IgD-negative memory B cell (primary cell): ENCODE measurements around the gene MPZL1. TPM values are rescaled to one million over a fixed set of nuclear protein-coding genes. Genes with fewer than 3 reads are reported as not detected.
"Not testable (repeated sequence)": the region's sequence is repeated elsewhere in the genome, so short reads cannot be mapped to it uniquely, and the experiment has no call there.

ENCODE experiments used
- H3K27ac Mint-ChIP-seq, 3 donors: one replicate each; pipeline ENCODE4 v1.8.0; 2020 to 2022; ENCODE audit warnings: mild to moderate bottlenecking in 3 of 3, mixed read lengths in 3 of 3, moderate library complexity in 1 of 3
- H3K27me3 Mint-ChIP-seq: one replicate; pipeline ENCODE4 v1.8.0; 2021; ENCODE audit warnings: mixed read lengths
- H3K36me3 Mint-ChIP-seq: one replicate; pipeline ENCODE4 v1.8.0; 2020; ENCODE audit warnings: mild to moderate bottlenecking, mixed read lengths
- H3K4me1 Mint-ChIP-seq, 3 donors: one replicate each; pipeline ENCODE4 v1.8.0; 2020 to 2022; ENCODE audit warnings: mixed read lengths in 3 of 3, mild to moderate bottlenecking in 1 of 3
- H3K4me3 Mint-ChIP-seq, 4 donors: one replicate each; pipeline ENCODE4 v1.8.0; 2020 to 2022; ENCODE audit warnings: mild to moderate bottlenecking in 4 of 4, mixed read lengths in 4 of 4, moderate library complexity in 3 of 4
- H3K9me3 Mint-ChIP-seq, 3 donors: one replicate each; pipeline ENCODE4 v1.8.0; 2020 to 2021; ENCODE audit warnings: mixed read lengths in 3 of 3, mild to moderate bottlenecking in 1 of 3
- polyA plus RNA-seq: library from polyadenylated mRNA; unstranded; fragments of 300-500 nt; fragmentation: Illumina TruSeq; gene quantifications from one replicate; pipeline ENCODE4 v1.2.3, GENCODE V29; 2021

The MPZL1 gene
- polyA plus RNA-seq, 1 donor from 2014 or later = 33.8 TPM

GRCh38 chr1:167824163-167824794, 102.5 kb downstream of the MPZL1 start:
- peaks cover 0 to 4% (median 0%) of the 10 kb centered on the region in 3 donors for H3K4me1 Mint-ChIP-seq
- H3K36me3 Mint-ChIP-seq = no peaks in the 10 kb centered on the region
- H3K27ac Mint-ChIP-seq = no peak overlapping the region
- H3K4me3 Mint-ChIP-seq = no peak overlapping the region
- H3K27me3 Mint-ChIP-seq = peaks cover 20% of the 10 kb centered on the region
- no peaks in the 10 kb centered on the region for H3K9me3 Mint-ChIP-seq

GRCh38 chr1:167825419-167826079, 103.8 kb downstream of the MPZL1 start:
- Mint-ChIP-seq H3K27me3 (peaks cover 14% of the 10 kb centered on the region), H3K27ac (no peak overlapping the region), H3K36me3 (no peaks in the 10 kb centered on the region), H3K4me3 (no peak overlapping the region), H3K4me1 (no peaks in the 10 kb centered on the region), H3K9me3 (no peaks in the 10 kb centered on the region)

- H3K27ac Mint-ChIP-seq = no peak overlapping the region
- H3K27me3 Mint-ChIP-seq = peaks cover 11% of the 10 kb centered on the region
- no peak overlapping the region for H3K4me3 Mint-ChIP-seq
- no peaks in the 10 kb centered on the region for H3K9me3 Mint-ChIP-seq
- H3K4me1 Mint-ChIP-seq = no peaks in the 10 kb centered on the region
- no peaks in the 10 kb centered on the region for H3K36me3 Mint-ChIP-seq
Observed at GRCh38 chr1:167826127-167826526, 104.3 kb downstream of the MPZL1 start.

- Mint-ChIP-seq H3K27me3 (no peaks in the 10 kb centered on the region), H3K4me3 (no peak overlapping the region), H3K9me3 (no peaks in the 10 kb centered on the region), H3K27ac (no peak overlapping the region), H3K4me1 (no peaks in the 10 kb centered on the region), H3K36me3 (no peaks in the 10 kb centered on the region)
Observed at GRCh38 chr1:167829868-167830267, 108.1 kb downstream of the MPZL1 start.

- H3K4me3 Mint-ChIP-seq, H3K27ac Mint-ChIP-seq, H3K36me3 Mint-ChIP-seq, H3K9me3 Mint-ChIP-seq, H3K4me1 Mint-ChIP-seq, H3K27me3 Mint-ChIP-seq: not testable (repeated sequence)
Observed at GRCh38 chr1:167830668-167831067, 108.9 kb downstream of the MPZL1 start.

GRCh38 chr1:167832693-167833092, 110.9 kb downstream of the MPZL1 start:
- Mint-ChIP-seq H3K36me3 (no peaks in the 10 kb centered on the region), H3K27me3 (no peaks in the 10 kb centered on the region)

GRCh38 chr1:167833904-167834303, 112.1 kb downstream of the MPZL1 start:
- no peaks in the 10 kb centered on the region for H3K9me3 Mint-ChIP-seq
- no peak overlapping the region for H3K4me3 Mint-ChIP-seq
- no peak overlapping the region for H3K27ac Mint-ChIP-seq
- no peaks in the 10 kb centered on the region for H3K27me3 Mint-ChIP-seq
- H3K36me3 Mint-ChIP-seq = no peaks in the 10 kb centered on the region
- H3K4me1 Mint-ChIP-seq = no peaks in the 10 kb centered on the region

More at GRCh38 chr1:167832693-167833092, 110.9 kb downstream of the MPZL1 start:
- H3K4me3 Mint-ChIP-seq = no peak overlapping the region
- no peaks in the 10 kb centered on the region for H3K4me1 Mint-ChIP-seq
- H3K9me3 Mint-ChIP-seq = no peaks in the 10 kb centered on the region
- no peak overlapping the region for H3K27ac Mint-ChIP-seq

GRCh38 chr1:167836197-167836596, 114.4 kb downstream of the MPZL1 start:
- Mint-ChIP-seq H3K27ac (no peak overlapping the region), H3K27me3 (peaks cover 2% of the 10 kb centered on the region), H3K9me3 (no peaks in the 10 kb centered on the region), H3K36me3 (no peaks in the 10 kb centered on the region), H3K4me3 (no peak overlapping the region), H3K4me1 (no peaks in the 10 kb centered on the region)

- Mint-ChIP-seq H3K4me1 (no peaks in the 10 kb centered on the region), H3K9me3 (no peaks in the 10 kb centered on the region), H3K4me3 (no peak overlapping the region), H3K36me3 (no peaks in the 10 kb centered on the region), H3K27me3 (peaks cover 2% of the 10 kb centered on the region), H3K27ac (no peak overlapping the region)
Observed at GRCh38 chr1:167837326-167837725, 115.5 kb downstream of the MPZL1 start.

- no peaks in the 10 kb centered on the region for H3K9me3 Mint-ChIP-seq
- no peaks in the 10 kb centered on the region for H3K4me1 Mint-ChIP-seq
- H3K27ac Mint-ChIP-seq = no peak overlapping the region
- H3K36me3 Mint-ChIP-seq = no peaks in the 10 kb centered on the region
- peaks cover 7% of the 10 kb centered on the region for H3K27me3 Mint-ChIP-seq
- no peak overlapping the region for H3K4me3 Mint-ChIP-seq
Observed at GRCh38 chr1:167839009-167839408, 117.2 kb downstream of the MPZL1 start.

Other genes with a start within 250 kb of the MPZL1 start
- gene CD247, start 203.5 kb upstream of the MPZL1 start, polyA plus RNA-seq = 63.3 TPM
- gene CREG1, start 168.2 kb upstream of the MPZL1 start, polyA plus RNA-seq = 13.0 TPM
- gene RCSD1, start 91.8 kb upstream of the MPZL1 start, polyA plus RNA-seq = 249 TPM
- 0.49 TPM for gene ADCY10, start 192.2 kb downstream of the MPZL1 start, polyA plus RNA-seq
- 11.9 TPM for gene DCAF6, start 214.7 kb downstream of the MPZL1 start, polyA plus RNA-seq
- 69.3 TPM for gene MPC2, start 215.1 kb downstream of the MPZL1 start, polyA plus RNA-seq